IPS-18a (cell line): ENCODE data around the gene NLGN1.

Experiments
- H3K27ac ChIP-seq: one replicate; pipeline ENCODE4 v1.5.1; 2013; ENCODE audit warnings: low read length
- H3K27me3 ChIP-seq: one replicate; pipeline ENCODE4 v1.6.1; 2013; ENCODE audit warnings: mild to moderate bottlenecking, low read length; ENCODE audit not compliant: control insufficient read depth, insufficient read depth
- H3K36me3 ChIP-seq: one replicate; pipeline ENCODE4 v1.6.1; 2013; ENCODE audit warnings: low read depth, low read length; ENCODE audit not compliant: control insufficient read depth
- H3K4me1 ChIP-seq: one replicate; pipeline ENCODE4 v1.6.1; 2013; ENCODE audit warnings: low read depth, low read length; ENCODE audit not compliant: control insufficient read depth
- H3K4me3 ChIP-seq: one replicate; pipeline ENCODE4 v1.5.1; 2013; ENCODE audit warnings: low read length
- H3K9ac ChIP-seq: one replicate; pipeline ENCODE4 v1.6.1; 2013; ENCODE audit warnings: mild to moderate bottlenecking, low read length, moderate library complexity
- H3K9me3 ChIP-seq: one replicate; pipeline ENCODE4 v1.6.1; 2013; ENCODE audit warnings: low read depth, low read length; ENCODE audit not compliant: control insufficient read depth

NLGN1 gene

GRCh38 chr3:173930251-173930650 is 532.7 kb downstream of the NLGN1 start:
- H3K4me3 ChIP-seq = no peak overlapping the region
- H3K27me3 ChIP-seq = no peaks in the 10 kb centered on the region
- H3K4me1 ChIP-seq = peaks cover 22% of the 10 kb centered on the region
- no peak overlapping the region for H3K9ac ChIP-seq
- H3K36me3 ChIP-seq = no peaks in the 10 kb centered on the region
- no peaks in the 10 kb centered on the region for H3K9me3 ChIP-seq
- no peak overlapping the region for H3K27ac ChIP-seq

DNA sequence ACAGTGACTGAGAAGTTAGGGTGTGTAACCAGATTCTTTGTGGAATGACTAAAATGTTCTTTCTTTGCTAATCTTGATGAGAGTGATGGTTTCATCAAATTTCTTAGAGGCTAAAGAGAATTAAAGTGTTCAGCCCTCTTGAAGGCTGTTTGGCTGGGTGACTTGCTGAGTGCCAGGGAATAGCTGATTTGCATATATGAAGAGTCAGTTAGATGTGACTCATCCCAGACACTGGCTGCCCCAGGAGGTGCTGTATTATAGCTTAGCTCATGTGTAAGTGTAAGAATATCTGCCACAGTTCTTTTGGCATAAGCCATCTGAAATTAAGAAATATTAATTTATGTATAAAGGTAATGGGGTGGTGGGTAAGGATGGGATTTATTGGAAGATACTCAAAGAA is 535.1 kb downstream of the NLGN1 start:
- Histone ChIP-seq H3K4me1 (peaks cover 22% of the 10 kb centered on the region), H3K4me3 (no peak overlapping the region), H3K9ac (no peak overlapping the region), H3K27ac (no peak overlapping the region), H3K9me3 (no peaks in the 10 kb centered on the region), H3K27me3 (no peaks in the 10 kb centered on the region), H3K36me3 (no peaks in the 10 kb centered on the region)

GRCh38 chr3:173933113-173933512 is 535.6 kb downstream of the NLGN1 start:
- Histone ChIP-seq H3K27me3 (no peaks in the 10 kb centered on the region), H3K36me3 (no peaks in the 10 kb centered on the region), H3K4me1 (peaks cover 23% of the 10 kb centered on the region), H3K4me3 (no peak overlapping the region), H3K27ac (no peak overlapping the region), H3K9me3 (no peaks in the 10 kb centered on the region), H3K9ac (no peak overlapping the region)

GRCh38 chr3:173936316-173936715 is 538.8 kb downstream of the NLGN1 start:
- Histone ChIP-seq H3K27me3 (no peaks in the 10 kb centered on the region), H3K4me3 (no peak overlapping the region), H3K9ac (no peak overlapping the region), H3K36me3 (no peaks in the 10 kb centered on the region), H3K9me3 (no peaks in the 10 kb centered on the region), H3K27ac (no peak overlapping the region), H3K4me1 (peaks cover 22% of the 10 kb centered on the region)

DNA sequence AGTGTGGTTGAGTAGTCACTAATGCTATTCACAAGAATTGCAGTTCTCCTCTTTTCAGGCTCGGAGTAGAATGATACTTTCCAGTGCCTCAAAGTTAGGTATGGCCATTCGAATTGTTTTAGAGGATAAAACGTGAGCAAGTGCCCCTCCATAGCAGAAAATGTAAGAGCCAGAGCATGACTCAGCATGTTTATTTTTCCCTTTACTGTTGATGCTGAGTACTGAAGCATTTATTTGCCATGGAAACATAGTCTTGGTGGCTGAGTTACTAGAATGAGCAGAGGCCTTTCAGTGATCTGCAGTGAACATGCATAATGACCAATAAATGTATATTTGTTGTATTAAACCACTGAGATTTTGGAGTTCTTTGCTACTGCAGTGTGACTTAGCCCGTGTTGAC is 540.6 kb downstream of the NLGN1 start:
- Histone ChIP-seq H3K9me3 (no peaks in the 10 kb centered on the region), H3K27me3 (no peaks in the 10 kb centered on the region), H3K4me1 (peaks cover 14% of the 10 kb centered on the region), H3K9ac (no peak overlapping the region), H3K4me3 (no peak overlapping the region), H3K36me3 (no peaks in the 10 kb centered on the region), H3K27ac (no peak overlapping the region)

DNA sequence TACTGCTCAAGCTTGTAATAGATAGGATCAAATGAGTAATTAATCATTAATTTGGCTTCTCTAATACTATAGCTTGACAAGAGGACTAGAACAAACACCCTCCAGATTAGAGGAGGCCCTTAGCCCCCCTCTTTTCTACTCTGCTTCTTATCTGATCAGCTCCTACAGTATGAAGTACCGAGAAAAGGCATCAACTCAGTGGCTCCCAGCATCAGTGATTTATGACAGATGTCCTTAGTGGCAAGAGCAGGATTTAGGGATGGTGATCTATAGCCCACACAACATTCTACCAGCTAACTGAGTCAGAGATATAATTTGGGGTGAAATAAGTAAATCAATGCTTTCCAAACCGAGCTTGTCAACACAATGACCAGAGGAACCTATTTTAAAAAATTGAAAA is 541.1 kb downstream of the NLGN1 start:
- Histone ChIP-seq H3K9me3 (no peaks in the 10 kb centered on the region), H3K4me1 (peaks cover 14% of the 10 kb centered on the region), H3K27me3 (no peaks in the 10 kb centered on the region), H3K9ac (no peak overlapping the region), H3K36me3 (no peaks in the 10 kb centered on the region), H3K4me3 (no peak overlapping the region), H3K27ac (no peak overlapping the region)

DNA sequence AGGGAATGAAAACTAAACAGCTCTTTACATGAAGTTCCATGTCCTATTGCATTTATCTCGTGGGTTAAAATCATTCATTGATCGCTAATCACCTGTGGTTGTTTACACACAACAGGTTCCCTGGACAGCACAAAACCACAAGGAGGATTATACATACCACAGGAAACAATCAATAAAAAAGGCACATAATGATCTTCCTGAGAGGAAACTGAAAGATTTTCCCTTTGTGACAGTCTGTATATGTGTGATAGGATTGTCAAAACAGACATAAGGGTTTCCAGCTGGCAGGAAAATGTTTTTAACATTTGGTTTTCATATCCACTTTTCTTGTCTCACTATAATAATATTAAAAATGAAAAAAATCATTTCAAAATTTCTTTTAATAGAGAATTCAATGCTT is 541.8 kb downstream of the NLGN1 start:
- Histone ChIP-seq H3K27ac (no peak overlapping the region), H3K9ac (no peak overlapping the region), H3K4me1 (peaks cover 15% of the 10 kb centered on the region), H3K27me3 (no peaks in the 10 kb centered on the region), H3K9me3 (no peaks in the 10 kb centered on the region), H3K4me3 (no peak overlapping the region), H3K36me3 (no peaks in the 10 kb centered on the region)

DNA sequence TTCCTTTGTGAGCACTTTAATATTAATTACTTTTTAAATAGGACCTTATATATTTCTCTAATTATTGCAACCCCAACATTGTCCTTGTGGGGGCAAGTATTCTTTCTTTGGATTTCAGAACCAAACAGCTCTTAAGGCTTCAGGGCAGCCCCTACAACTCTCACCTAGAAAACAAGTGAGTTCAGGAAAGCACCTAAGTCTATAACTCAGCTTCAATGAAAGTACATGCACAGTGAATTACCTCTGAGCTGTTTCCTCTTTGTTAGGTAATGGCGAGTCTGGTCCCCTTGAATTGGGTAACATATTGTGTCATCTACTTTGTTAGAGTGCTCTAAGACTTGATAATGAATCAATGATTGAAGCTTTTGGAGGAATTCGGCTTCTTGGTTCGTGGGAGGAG is 545.7 kb downstream of the NLGN1 start:
- peaks cover 13% of the 10 kb centered on the region for H3K4me1 ChIP-seq
- no peak overlapping the region for H3K27ac ChIP-seq
- no peaks in the 10 kb centered on the region for H3K27me3 ChIP-seq
- no peak overlapping the region for H3K4me3 ChIP-seq
- no peaks in the 10 kb centered on the region for H3K36me3 ChIP-seq
- no peaks in the 10 kb centered on the region for H3K9me3 ChIP-seq
- no peak overlapping the region for H3K9ac ChIP-seq

GRCh38 chr3:173945170-173945569 is 547.6 kb downstream of the NLGN1 start:
- no peak overlapping the region for H3K9ac ChIP-seq

GRCh38 chr3:173945806-173946205 is 548.3 kb downstream of the NLGN1 start:
- Histone ChIP-seq H3K36me3 (no peaks in the 10 kb centered on the region), H3K9ac (no peak overlapping the region), H3K27ac (no peak overlapping the region)

More at GRCh38 chr3:173945170-173945569, 547.6 kb downstream of the NLGN1 start:
- no peaks in the 10 kb centered on the region for H3K9me3 ChIP-seq
- no peaks in the 10 kb centered on the region for H3K36me3 ChIP-seq
- H3K4me3 ChIP-seq = no peak overlapping the region
- H3K27me3 ChIP-seq = no peaks in the 10 kb centered on the region
- no peak overlapping the region for H3K27ac ChIP-seq
- peaks cover 6% of the 10 kb centered on the region for H3K4me1 ChIP-seq

DNA sequence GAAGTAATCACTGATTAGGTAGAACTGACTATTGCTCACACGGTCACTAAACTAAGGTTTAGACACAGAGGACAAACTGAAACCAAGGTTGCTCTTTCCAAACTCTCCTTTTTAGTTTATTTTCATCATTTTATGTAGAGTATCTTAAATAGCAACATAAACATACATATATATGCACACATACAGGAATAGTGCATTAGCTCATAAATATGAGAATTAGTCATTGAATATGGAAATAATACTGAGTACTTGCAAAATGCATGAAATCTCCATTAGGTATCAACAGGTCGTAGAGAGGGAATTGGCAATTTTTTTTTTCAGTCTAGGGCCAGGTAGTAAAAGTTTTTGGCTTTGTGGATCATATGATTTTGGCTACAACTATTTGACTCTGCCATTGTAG is 557.1 kb downstream of the NLGN1 start:
- no peaks in the 10 kb centered on the region for H3K9me3 ChIP-seq
- no peak overlapping the region for H3K4me3 ChIP-seq
- H3K4me1 ChIP-seq = no peaks in the 10 kb centered on the region
- no peak overlapping the region for H3K9ac ChIP-seq
- H3K27me3 ChIP-seq = no peaks in the 10 kb centered on the region
- no peaks in the 10 kb centered on the region for H3K36me3 ChIP-seq
- no peak overlapping the region for H3K27ac ChIP-seq

More at GRCh38 chr3:173945806-173946205, 548.3 kb downstream of the NLGN1 start:
- Histone ChIP-seq H3K4me3 (no peak overlapping the region), H3K9me3 (no peaks in the 10 kb centered on the region), H3K27me3 (no peaks in the 10 kb centered on the region), H3K4me1 (peaks cover 6% of the 10 kb centered on the region)

DNA sequence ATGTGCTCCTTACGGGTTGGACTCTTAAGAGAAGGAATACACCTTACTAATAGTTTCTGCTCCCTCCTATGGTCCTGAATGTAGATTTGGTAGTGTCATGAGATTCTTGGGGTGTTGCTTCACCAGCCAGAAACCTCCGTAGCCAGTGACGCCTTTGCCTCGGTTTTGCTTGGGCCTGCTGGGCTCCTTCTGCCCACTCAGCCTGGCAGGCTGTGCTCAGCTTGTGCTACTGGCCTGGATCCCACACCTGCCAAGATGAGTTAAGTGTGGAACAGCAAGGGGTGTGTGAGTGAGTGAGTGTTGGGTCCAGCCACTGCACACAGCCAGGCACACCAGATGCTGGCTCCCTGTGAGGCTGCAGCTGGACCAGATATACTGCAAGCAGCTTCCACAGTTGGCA is 560.1 kb downstream of the NLGN1 start:
- no peak overlapping the region for H3K9ac ChIP-seq
- H3K36me3 ChIP-seq = no peaks in the 10 kb centered on the region
- peaks cover 6% of the 10 kb centered on the region for H3K4me1 ChIP-seq
- no peak overlapping the region for H3K4me3 ChIP-seq
- H3K27ac ChIP-seq = no peak overlapping the region
- no peaks in the 10 kb centered on the region for H3K27me3 ChIP-seq
- H3K9me3 ChIP-seq = no peaks in the 10 kb centered on the region
